Osteoblast (primary cell): ENCODE results near the gene TMEM245. TPM values are rescaled to one million over a fixed set of nuclear protein-coding genes. Genes with fewer than 3 reads are reported as not detected.

Source experiments
- DNase-seq: peaks from one replicate; pipeline ENCODE4 v3.0.0; 2011; ENCODE audit warnings: low spot score, mixed read lengths; ENCODE audit not compliant: insufficient read length; ENCODE audit errors: missing footprints
- H2AFZ ChIP-seq: 2 replicates; pipeline ENCODE4 v1.6.0; 2011; ENCODE audit warnings: mild to moderate bottlenecking, low read length
- H3K27ac ChIP-seq: 2 replicates; pipeline ENCODE4 v1.5.1; 2011; ENCODE audit warnings: mild to moderate bottlenecking, low read depth, low read length, moderate library complexity
- H3K27me3 ChIP-seq: 2 replicates; pipeline ENCODE4 v1.6.0; 2012; ENCODE audit warnings: mild to moderate bottlenecking, control low read depth, inconsistent platforms, low read length, moderate library complexity; ENCODE audit not compliant: insufficient read depth
- H3K36me3 ChIP-seq: 2 replicates; pipeline ENCODE4 v1.5.1; 2011; ENCODE audit warnings: mild to moderate bottlenecking, low read length, control low read depth, moderate library complexity; ENCODE audit not compliant: insufficient read depth
- H3K4me1 ChIP-seq: 2 replicates; pipeline ENCODE4 v1.5.1; 2011; ENCODE audit warnings: mild to moderate bottlenecking, low read length, control low read depth, moderate library complexity; ENCODE audit not compliant: insufficient read depth
- H3K4me2 ChIP-seq: 2 replicates; pipeline ENCODE4 v1.6.0; 2011; ENCODE audit warnings: mild to moderate bottlenecking, low read length; ENCODE audit not compliant: insufficient read depth
- H3K4me3 ChIP-seq: fragments of 200-600 bp; sonication (generic); 3 replicates; pipeline ENCODE4 v1.5.1; 2012; ENCODE audit warnings: mild to moderate bottlenecking, low read length, inconsistent platforms; ENCODE audit not compliant: insufficient read depth
- H3K79me2 ChIP-seq: 2 replicates; pipeline ENCODE4 v1.6.0; 2012; ENCODE audit warnings: mild to moderate bottlenecking, low read length, control low read depth, inconsistent platforms; ENCODE audit not compliant: insufficient read depth
- H3K9me3 ChIP-seq: 2 replicates; pipeline ENCODE4 v1.5.1; 2011; ENCODE audit warnings: low read depth, low read length, control low read depth
- H4K20me1 ChIP-seq: 2 replicates; pipeline ENCODE4 v1.6.0; 2012; ENCODE audit warnings: mild to moderate bottlenecking, low read length, control low read depth; ENCODE audit not compliant: insufficient read depth
- total RNA-seq: library from RNA; depleted of rRNA; stranded (reverse); fragments of >200 nt; gene quantifications from 2 replicates; pipeline ENCODE4 v1.2.3, GENCODE V29; 2012
- TF ChIP-seq, protein P1 (sequence below): IDR thresholded peaks from 2 replicates; pipeline ENCODE4 v1.5.1; 2011; ENCODE audit warnings: mild to moderate bottlenecking, low read depth, low read length, moderate library complexity; ENCODE audit errors: extremely low read depth

TMEM245 gene
- total RNA-seq: 45.2 and 46.9 TPM in 2 replicates

DNA sequence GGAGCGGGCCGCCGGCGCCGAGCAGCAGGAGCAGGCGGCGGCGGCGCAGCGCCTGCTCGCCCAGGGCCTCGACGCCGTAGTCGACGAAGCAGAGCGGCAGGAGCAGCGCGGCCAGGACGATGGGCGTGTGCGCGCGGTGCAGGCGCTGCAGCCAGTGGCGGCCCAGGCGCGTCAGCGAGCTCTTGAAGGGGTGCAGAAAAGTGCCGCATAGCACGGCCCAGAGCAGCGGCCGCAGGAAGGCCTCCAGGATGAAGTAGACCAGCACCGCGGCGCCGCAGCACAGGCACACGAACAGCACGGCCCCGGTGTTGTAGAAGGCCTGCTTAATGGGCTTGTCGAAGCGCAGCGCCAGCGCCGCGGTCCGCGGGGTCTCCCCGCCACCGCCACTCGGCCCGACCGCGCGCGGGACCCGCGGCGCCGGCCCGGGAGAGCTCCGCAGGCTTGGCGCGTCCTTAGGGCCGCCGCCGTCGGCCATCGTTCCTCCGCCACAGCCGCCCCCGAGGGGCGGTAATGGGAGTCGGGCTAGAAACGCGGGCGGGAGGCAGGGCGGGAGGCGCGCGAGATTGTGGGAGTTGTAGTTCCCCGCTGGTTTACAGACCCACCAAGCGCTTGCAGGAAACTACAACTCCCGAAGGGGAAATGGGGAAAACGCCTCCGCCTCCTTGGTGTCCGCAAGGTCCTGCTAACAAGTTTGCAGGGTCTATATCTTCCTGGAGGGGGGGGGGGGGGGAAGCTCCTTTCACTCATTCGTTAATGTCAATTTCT, at the start of gene TMEM245:
Gene TMEM245, minus strand, starts transcription at position 509 of the 765 bp plus-strand sequence. Its CDS starts 34 bp downstream, at position 475.
- peaks cover 48% of the 10 kb centered on the region for H3K79me2 ChIP-seq

GRCh38 chr9:109168170-109168569, 48.4 kb upstream of the TMEM245 start:
- DNase-seq: peak; percentile 34
- peaks cover 46% of the 10 kb centered on the region for H3K27me3 ChIP-seq

More for the DNA sequence above, at the start of gene TMEM245:
- H3K4me1 ChIP-seq: peaks cover 36% of the 10 kb centered on the region
- H3K9me3 ChIP-seq: no peaks in the 10 kb centered on the region
- H4K20me1 ChIP-seq: peaks cover 26% of the 10 kb centered on the region
- no peaks in the 10 kb centered on the region for H3K27me3 ChIP-seq
- H3K36me3 ChIP-seq: no peaks in the 10 kb centered on the region
- TF ChIP-seq, protein P1, sequence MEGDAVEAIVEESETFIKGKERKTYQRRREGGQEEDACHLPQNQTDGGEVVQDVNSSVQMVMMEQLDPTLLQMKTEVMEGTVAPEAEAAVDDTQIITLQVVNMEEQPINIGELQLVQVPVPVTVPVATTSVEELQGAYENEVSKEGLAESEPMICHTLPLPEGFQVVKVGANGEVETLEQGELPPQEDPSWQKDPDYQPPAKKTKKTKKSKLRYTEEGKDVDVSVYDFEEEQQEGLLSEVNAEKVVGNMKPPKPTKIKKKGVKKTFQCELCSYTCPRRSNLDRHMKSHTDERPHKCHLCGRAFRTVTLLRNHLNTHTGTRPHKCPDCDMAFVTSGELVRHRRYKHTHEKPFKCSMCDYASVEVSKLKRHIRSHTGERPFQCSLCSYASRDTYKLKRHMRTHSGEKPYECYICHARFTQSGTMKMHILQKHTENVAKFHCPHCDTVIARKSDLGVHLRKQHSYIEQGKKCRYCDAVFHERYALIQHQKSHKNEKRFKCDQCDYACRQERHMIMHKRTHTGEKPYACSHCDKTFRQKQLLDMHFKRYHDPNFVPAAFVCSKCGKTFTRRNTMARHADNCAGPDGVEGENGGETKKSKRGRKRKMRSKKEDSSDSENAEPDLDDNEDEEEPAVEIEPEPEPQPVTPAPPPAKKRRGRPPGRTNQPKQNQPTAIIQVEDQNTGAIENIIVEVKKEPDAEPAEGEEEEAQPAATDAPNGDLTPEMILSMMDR: no peak
- peak within 1 kb of the TSS; percentile 83 for H3K4me2 ChIP-seq
- peak; percentile 96 for DNase-seq
- peak within 1 kb of the TSS; percentile 67 for H3K27ac ChIP-seq
- peak within 1 kb of the TSS; percentile 81 for H3K4me3 ChIP-seq
- peak within 1 kb of the TSS; percentile 83 for H2AFZ ChIP-seq

GRCh38 chr9:109167716-109168115, 48.0 kb upstream of the TMEM245 start:
- peak; percentile 41 for DNase-seq
- H3K36me3 ChIP-seq: no peaks in the 10 kb centered on the region
- H3K4me1 ChIP-seq: no peaks in the 10 kb centered on the region
- H3K79me2 ChIP-seq: no peaks in the 10 kb centered on the region
- no peak overlapping the region for H2AFZ ChIP-seq
- TF ChIP-seq, protein P1: no peak
- no peak overlapping the region for H3K4me3 ChIP-seq
- peaks cover 50% of the 10 kb centered on the region for H3K27me3 ChIP-seq
- no peaks in the 10 kb centered on the region for H4K20me1 ChIP-seq
- no peak overlapping the region for H3K27ac ChIP-seq
- peak overlapping the region; percentile 77 for H3K4me2 ChIP-seq
- no peaks in the 10 kb centered on the region for H3K9me3 ChIP-seq

More at GRCh38 chr9:109168170-109168569, 48.4 kb upstream of the TMEM245 start:
- Histone ChIP-seq H3K79me2 (no peaks in the 10 kb centered on the region), H2AFZ (no peak overlapping the region), H3K36me3 (no peaks in the 10 kb centered on the region), H3K4me1 (no peaks in the 10 kb centered on the region), H3K27ac (no peak overlapping the region), H4K20me1 (no peaks in the 10 kb centered on the region), H3K9me3 (no peaks in the 10 kb centered on the region), H3K4me2 (no peak overlapping the region), H3K4me3 (no peak overlapping the region)
- TF ChIP-seq, protein P1: no peak
